ENCODE measurements around the gene APBA2. TPM values are rescaled to one million over a fixed set of nuclear protein-coding genes. Genes with fewer than 3 reads are reported as not detected.

Gene APBA2
- total RNA-seq, 4 donors from 2014 or later, result 2.3 to 15.0 (median 4.6) TPM; not detected in 1

DNA sequence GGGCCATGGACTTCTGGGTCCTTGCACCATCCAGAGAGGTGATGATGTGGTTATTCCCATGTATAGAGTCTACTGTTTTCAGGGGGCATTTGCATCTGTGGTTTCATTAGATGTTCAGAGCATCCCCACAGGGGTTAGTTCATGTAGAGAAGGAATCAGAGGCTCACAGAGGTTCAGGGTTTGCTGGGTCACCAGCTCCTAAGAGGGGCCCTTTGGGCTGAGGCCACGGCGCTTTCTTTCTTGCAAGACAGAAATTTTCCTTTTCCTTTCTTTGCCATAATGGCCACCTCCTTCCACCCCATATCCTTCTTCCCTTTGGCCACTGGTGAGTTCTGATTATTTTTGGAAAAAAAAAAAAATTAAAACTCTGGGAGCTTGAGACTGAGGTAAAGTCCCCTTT, 62.3 kb downstream of the APBA2 start:
- no peak for DNase-seq
- intact Hi-C loops (cut with DNase I; ENCODE audit: low total_unique reads), result no loop called here

GRCh38 chr15:28950916-28951315, 65.1 kb downstream of the APBA2 start:
- Histone ChIP-seq H3K4me1 (no peaks in the 10 kb centered on the region), H3K27ac (no peak overlapping the region), H3K4me3 (no peak overlapping the region), H3K27me3 (no peaks in the 10 kb centered on the region), H3K9me3 (no peaks in the 10 kb centered on the region), H3K36me3 (no peaks in the 10 kb centered on the region)
- TF ChIP-seq POLR2A (IDR thresholded peaks at IDR 0.05), result no peak
- TF ChIP-seq, protein P1, sequence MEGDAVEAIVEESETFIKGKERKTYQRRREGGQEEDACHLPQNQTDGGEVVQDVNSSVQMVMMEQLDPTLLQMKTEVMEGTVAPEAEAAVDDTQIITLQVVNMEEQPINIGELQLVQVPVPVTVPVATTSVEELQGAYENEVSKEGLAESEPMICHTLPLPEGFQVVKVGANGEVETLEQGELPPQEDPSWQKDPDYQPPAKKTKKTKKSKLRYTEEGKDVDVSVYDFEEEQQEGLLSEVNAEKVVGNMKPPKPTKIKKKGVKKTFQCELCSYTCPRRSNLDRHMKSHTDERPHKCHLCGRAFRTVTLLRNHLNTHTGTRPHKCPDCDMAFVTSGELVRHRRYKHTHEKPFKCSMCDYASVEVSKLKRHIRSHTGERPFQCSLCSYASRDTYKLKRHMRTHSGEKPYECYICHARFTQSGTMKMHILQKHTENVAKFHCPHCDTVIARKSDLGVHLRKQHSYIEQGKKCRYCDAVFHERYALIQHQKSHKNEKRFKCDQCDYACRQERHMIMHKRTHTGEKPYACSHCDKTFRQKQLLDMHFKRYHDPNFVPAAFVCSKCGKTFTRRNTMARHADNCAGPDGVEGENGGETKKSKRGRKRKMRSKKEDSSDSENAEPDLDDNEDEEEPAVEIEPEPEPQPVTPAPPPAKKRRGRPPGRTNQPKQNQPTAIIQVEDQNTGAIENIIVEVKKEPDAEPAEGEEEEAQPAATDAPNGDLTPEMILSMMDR (IDR thresholded peaks at IDR 0.05), result no peak
- DNase-seq, result no peak
- intact Hi-C loops (cut with DNase I; ENCODE audit: low total_unique reads), result no loop called here

More for the DNA sequence above, 62.3 kb downstream of the APBA2 start:
- Histone ChIP-seq H3K4me1 (no peaks in the 10 kb centered on the region), H3K4me3 (no peak overlapping the region), H3K27ac (no peak overlapping the region), H3K9me3 (no peaks in the 10 kb centered on the region), H3K36me3 (no peaks in the 10 kb centered on the region), H3K27me3 (no peaks in the 10 kb centered on the region)
- TF ChIP-seq POLR2A (IDR thresholded peaks at IDR 0.05), result no peak
- TF ChIP-seq, protein P1 (IDR thresholded peaks at IDR 0.05), result no peak

GRCh38 chr15:28952666-28953491, 67.1 kb downstream of the APBA2 start:
- no peaks in the 10 kb centered on the region for H3K27me3 ChIP-seq
- H3K27ac ChIP-seq, result no peak overlapping the region
- intact Hi-C loops (cut with DNase I; ENCODE audit: low total_unique reads), result no loop called here
- no peaks in the 10 kb centered on the region for H3K36me3 ChIP-seq
- no peak for DNase-seq
- no peaks in the 10 kb centered on the region for H3K4me1 ChIP-seq
- no peaks in the 10 kb centered on the region for H3K9me3 ChIP-seq
- no peak overlapping the region for H3K4me3 ChIP-seq
- TF ChIP-seq POLR2A (IDR thresholded peaks at IDR 0.05), result no peak
- TF ChIP-seq, protein P1 (IDR thresholded peaks at IDR 0.05), result no peak

DNA sequence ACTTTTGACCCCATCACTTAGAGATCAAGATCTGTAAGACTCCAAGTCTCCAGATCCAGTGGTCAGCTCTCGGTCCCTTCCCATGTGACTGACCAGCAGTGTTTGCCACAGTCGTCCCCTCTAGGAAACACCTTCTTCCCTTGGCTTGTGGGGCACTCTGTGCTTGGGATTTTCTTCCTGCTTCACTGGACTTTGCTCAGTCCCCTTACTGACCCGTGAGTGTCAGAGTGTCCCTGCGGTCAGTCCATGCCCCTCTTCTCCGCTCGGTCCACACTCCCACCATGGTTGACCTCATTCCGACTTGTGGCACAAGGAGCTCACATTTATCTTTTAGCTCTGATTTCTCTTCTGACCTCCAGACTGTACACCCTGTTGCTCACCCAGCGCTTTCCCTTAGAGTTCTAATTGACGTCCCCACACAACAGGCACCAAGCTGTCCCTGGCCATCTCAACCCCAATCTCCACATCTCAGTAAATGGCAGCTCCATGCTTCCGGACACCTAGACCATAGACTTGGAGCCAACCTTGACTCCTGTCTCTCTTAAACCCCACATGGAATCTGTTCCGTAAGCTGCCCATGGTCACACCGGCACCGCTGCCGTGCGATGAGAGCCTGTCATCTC, 67.9 kb downstream of the APBA2 start:
- no peak for TF ChIP-seq POLR2A (IDR thresholded peaks at IDR 0.05)
- TF ChIP-seq, protein P1 (IDR thresholded peaks at IDR 0.05), result no peak
- no peaks in the 10 kb centered on the region for H3K9me3 ChIP-seq
- no peak for DNase-seq
- H3K4me3 ChIP-seq, result no peak overlapping the region
- intact Hi-C loops (cut with DNase I; ENCODE audit: low total_unique reads), result no loop called here
- H3K27ac ChIP-seq, result no peak overlapping the region
- H3K27me3 ChIP-seq, result no peaks in the 10 kb centered on the region
- no peaks in the 10 kb centered on the region for H3K36me3 ChIP-seq
- no peaks in the 10 kb centered on the region for H3K4me1 ChIP-seq

GRCh38 chr15:28954466-28955159, 68.8 kb downstream of the APBA2 start:
- TF ChIP-seq, protein P1 (IDR thresholded peaks at IDR 0.05), result no peak
- TF ChIP-seq POLR2A (IDR thresholded peaks at IDR 0.05), result no peak
- H3K9me3 ChIP-seq, result no peaks in the 10 kb centered on the region
- H3K27me3 ChIP-seq, result no peaks in the 10 kb centered on the region
- no peak overlapping the region for H3K4me3 ChIP-seq
- H3K36me3 ChIP-seq, result no peaks in the 10 kb centered on the region
- H3K27ac ChIP-seq, result no peak overlapping the region
- no peak for DNase-seq
- no peaks in the 10 kb centered on the region for H3K4me1 ChIP-seq
- intact Hi-C loops (cut with DNase I; ENCODE audit: low total_unique reads), result no loop called here
